IMR-90 (cell line): ENCODE data around the gene ARHGAP15.

Source experiments
- CEBPB ChIP-seq: IDR thresholded peaks from 2 replicates; pipeline ENCODE4 v1.6.1; 2012; ENCODE audit warnings: low read depth, low read length, improper control_type of control experiment
- CTCF ChIP-seq: conservative IDR thresholded peaks from 2 replicates; pipeline ENCODE4 v1.5.1; 2012; ENCODE audit warnings: mild to moderate bottlenecking, low read depth, low read length, improper control_type of control experiment
- FOS ChIP-seq: fragments of 150-350 bp; IDR thresholded peaks from 2 replicates; pipeline ENCODE4 v1.6.1; 2016; ENCODE audit warnings: low read depth, low read length
- MAZ ChIP-seq: IDR thresholded peaks from 2 replicates; pipeline ENCODE4 v1.6.1; 2012; ENCODE audit warnings: low read depth, mild to moderate bottlenecking, low read length, improper control_type of control experiment, moderate library complexity, borderline replicate concordance
- POLR2A ChIP-seq: IDR thresholded peaks from 2 replicates; pipeline ENCODE4 v1.6.1; 2012; ENCODE audit warnings: mild to moderate bottlenecking, low read depth, low read length
- USF2 ChIP-seq: fragments of 150-350 bp; IDR thresholded peaks from 2 replicates; pipeline ENCODE4 v1.6.1; 2017; ENCODE audit warnings: mild to moderate bottlenecking, antibody characterized with exemption, low read length, low read depth

GRCh38 chr2:143181494-143181893 lies 52.3 kb downstream of the ARHGAP15 start:
- TF ChIP-seq USF2 (no peak), POLR2A (no peak), MAZ (no peak), CTCF (no peak), FOS (no peak), CEBPB (no peak)
